HG03175 (cell line): ENCODE measurements around the gene PPFIA3.
"Not testable (repeated sequence)": the region's sequence is repeated elsewhere in the genome, so short reads cannot be mapped to it uniquely, and the experiment has no call there.

Experiments
- ATAC-seq: cut with Tn5 transposase; IDR thresholded peaks from one replicate; pipeline ENCODE4 v1.9.1; 2021; ENCODE audit warnings: mild to moderate bottlenecking, moderate library complexity; ENCODE audit not compliant: unreplicated experiment

The PPFIA3 gene

DNA sequence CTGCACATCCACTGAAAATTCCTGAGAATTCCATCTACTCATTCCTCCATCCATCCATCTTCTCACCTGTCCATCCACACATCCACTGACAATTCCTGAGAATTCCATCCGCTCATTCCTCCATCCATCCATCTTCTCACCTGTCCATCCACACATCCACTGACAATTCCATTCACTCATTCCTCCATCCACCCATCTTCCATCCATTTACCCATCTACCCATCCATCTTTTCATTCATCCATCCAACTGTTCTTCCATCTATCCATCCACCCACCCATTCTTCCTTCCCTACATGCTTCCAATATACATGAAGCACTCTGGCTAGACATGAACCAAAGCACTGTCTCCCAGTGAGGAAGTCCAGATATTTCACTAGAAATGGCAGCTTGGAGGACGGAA lies 53.9 kb downstream of the PPFIA3 start:
- no peak for ATAC-seq

DNA sequence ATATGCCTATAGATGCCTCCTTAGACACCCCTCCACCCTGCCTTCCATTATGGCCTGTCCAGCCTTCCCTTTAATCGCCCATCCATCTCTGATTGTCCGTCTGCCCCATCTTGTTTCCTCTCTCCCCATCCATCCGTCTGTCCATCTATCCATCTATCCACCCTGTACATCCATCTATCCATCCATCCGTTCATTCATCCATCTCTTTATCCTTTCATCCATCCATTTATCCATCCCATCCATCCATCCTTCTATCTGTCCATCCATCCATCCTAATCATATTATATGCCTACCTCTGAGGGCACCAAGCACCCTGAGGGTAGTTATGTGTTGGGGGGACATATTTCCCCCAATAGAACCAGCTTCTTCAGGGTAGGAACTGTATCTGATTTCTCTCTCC lies 61.3 kb downstream of the PPFIA3 start:
- ATAC-seq, result no peak

DNA sequence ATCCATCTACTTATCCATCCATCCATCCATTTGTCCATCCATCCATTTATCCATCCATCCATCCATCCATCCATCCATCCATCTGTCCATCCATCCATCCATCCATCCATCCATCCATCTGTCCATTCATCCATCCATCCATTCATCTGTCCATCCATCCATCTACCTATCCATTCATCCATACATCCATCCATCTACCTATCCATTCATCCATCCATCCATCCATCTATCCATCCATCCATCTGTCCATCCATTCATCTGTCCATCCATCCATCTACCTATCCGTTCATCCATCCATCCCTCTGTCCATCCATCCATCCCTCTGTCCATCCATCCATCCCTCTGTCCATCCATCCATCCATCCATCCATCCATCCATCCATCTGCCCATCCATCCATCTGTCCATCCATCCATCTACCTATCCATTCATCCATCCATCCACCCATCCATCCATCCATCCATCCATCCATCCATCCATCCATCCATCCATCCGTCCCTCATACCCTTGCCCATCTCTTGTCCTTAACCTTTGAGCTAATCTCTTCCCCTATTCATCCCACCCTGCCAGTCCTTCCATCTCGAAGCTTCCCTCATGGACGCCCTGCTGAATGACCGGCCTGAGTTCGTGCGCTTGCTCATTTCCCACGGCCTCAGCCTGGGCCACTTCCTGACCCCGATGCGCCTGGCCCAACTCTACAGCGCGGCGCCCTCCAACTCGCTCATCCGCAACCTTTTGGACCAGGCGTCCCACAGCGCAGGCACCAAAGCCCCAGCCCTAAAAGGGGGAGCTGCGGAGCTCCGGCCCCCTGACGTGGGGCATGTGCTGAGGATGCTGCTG lies 62.9 kb downstream of the PPFIA3 start:
- ATAC-seq, result not testable (repeated sequence)

DNA sequence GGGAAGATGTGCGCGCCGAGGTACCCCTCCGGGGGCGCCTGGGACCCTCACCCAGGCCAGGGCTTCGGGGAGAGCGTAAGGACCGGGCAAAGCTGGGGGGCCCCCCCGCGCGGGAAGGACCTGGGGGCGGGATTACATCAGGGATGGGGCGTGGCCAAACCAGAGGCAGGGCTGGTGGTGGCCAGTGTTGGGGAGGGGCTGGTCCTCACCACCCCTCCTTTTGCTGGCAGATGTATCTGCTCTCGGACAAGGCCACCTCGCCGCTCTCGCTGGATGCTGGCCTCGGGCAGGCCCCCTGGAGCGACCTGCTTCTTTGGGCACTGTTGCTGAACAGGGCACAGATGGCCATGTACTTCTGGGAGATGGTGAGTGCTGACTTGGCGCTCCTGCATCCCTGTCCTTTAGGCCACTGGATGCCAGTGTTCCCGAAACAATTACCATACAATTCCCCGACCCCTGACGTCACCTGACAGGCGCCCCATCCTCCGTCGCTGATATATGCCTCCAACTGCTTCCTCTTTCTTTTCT lies 63.6 kb downstream of the PPFIA3 start:
- ATAC-seq, result no peak

DNA sequence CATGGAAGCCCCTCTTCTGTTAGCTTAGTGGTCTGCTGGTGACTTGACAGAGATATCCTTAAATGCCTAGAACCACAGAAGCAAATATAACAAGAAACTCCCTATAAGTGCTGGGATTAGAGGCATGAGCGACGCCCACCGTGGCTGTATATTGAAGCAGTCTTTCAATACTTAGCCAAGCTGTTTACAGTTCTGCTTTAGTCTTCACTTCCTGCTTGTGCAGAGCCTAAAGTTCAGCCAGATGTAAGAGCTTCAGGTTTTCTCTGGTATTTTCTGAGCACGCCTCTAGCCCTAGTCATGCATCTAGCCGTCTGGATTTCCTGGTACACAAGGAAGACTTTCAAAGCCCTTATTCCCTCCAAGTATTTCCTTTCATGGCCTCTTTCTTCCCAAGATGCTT lies 66.8 kb downstream of the PPFIA3 start:
- no peak for ATAC-seq

DNA sequence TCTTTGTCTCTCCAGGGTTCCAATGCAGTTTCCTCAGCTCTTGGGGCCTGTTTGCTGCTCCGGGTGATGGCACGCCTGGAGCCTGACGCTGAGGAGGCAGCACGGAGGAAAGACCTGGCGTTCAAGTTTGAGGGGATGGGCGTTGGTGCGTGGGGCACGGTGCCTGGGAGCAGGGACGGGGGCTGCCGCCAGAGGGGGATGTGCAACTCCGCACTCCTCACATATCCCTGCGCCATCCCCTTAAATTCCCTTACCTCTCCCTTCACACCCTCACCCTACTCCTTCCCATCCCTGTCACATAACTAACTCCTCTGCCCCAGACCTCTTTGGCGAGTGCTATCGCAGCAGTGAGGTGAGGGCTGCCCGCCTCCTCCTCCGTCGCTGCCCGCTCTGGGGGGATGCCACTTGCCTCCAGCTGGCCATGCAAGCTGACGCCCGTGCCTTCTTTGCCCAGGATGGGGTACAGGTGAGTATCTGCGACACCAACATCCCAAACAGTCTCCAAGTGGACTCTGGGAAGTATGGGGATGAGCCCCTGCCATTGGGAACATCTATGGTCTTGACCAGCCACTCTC lies 69.4 kb downstream of the PPFIA3 start:
- ATAC-seq, result no peak

DNA sequence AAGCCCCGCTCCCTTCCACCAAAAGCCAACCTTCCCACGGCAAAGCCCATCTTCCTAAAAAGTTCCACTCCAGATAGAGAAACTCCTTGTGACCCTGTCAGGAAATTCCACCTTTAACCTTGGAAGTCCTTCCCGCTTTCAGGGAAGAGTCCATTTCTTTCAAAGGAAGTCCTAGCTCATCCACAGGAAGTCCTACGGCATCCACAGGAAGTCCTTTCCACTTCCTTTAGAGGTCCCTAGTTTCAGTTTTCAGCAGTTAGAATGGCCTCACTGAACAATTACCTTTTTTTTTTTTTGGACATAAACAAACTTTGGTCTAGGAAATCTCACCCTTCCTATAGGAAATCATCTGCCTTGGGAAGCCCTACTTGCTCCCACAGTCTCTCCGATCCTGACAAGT lies 69.9 kb downstream of the PPFIA3 start:
- no peak for ATAC-seq

DNA sequence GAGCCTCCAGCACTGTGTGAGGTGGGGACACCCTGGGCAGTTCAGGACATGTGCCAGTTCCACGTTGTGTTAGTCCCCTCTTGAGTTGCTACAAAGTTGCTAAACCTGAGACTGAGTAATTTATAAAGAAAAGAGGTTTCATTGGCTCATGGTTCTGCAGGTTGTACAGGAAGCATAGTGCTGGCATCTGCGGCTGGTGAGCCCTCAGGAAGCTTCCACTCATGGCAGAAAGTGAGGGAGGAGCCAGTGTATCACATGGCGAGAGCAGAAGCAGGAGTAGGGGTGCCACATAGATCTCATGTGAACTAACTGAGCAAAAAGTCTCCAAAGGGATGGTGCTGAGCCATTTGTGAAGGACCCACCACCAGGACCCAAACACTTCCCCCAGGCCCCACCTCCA lies 71.4 kb downstream of the PPFIA3 start:
- ATAC-seq, result no peak

DNA sequence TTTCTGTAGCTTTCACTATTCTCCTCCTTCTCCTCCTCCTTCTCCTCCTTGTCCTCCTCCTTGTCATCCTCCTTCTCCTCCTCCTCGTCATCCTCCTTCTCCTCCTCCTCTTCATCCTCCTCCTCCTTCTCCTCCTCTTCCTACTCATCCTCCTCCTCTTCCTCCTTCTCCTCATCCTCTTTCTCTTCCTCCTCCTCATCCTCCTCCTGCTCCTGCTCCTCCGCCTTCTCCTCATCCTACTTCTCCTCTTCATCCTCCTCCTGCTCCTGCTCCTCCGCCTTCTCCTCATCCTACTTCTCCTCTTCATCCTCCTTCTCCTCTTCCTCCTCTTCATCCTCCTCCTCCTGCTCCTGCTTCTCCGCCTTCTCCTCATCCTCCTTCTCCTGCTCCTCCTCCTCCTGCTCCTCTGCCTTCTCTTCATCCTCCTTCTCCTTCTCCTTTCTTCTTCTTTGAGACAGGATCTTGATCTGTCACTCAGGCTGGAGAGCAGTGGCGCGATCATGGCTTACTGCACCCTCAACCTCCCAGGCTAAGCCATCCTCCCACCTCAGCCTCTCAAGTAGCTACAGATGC lies 74.6 kb downstream of the PPFIA3 start:
- no peak for ATAC-seq

DNA sequence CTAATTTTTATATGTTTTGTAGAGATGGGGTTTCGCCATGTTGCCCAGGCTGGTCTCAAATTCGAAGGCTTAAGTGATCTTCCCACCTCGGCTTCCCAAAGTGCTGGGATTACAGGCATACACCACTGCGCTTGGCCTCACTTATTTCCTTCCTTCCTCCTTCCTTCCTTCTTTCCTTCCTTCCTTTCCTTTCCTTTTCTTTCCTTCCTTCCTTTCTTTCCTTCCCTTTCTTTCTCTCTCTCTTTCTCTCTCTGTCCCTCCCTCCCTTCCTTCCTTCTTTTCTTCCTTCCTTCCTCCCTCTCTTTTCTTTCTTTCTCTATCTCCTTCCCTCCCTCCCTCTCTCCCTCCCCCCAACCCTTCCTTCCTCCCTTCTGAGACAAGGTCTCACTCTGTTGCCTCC lies 75.1 kb downstream of the PPFIA3 start:
- no peak for ATAC-seq

DNA sequence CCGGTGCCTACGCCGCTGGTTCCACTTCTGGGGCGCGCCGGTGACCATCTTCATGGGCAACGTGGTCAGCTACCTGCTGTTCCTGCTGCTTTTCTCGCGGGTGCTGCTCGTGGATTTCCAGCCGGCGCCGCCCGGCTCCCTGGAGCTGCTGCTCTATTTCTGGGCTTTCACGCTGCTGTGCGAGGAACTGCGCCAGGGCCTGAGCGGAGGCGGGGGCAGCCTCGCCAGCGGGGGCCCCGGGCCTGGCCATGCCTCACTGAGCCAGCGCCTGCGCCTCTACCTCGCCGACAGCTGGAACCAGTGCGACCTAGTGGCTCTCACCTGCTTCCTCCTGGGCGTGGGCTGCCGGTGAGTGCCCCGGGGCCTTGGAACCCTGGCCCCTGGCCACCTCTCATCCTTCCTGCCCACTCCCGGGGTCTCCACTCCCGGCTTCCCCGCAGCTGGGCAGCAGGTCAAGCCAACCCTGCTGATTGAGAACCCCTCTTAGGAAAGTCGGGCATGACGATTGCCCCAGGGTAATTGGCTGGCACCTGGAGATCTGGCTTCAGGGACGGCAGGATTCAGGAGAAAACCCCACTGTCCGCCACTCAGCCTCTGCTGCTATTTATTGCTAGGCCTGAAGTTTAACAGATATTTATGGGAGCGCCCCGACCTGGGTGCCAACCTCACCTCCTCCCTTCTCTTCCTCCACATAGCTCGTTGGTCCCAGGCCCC lies 77.3 kb downstream of the PPFIA3 start:
- no peak for ATAC-seq

DNA sequence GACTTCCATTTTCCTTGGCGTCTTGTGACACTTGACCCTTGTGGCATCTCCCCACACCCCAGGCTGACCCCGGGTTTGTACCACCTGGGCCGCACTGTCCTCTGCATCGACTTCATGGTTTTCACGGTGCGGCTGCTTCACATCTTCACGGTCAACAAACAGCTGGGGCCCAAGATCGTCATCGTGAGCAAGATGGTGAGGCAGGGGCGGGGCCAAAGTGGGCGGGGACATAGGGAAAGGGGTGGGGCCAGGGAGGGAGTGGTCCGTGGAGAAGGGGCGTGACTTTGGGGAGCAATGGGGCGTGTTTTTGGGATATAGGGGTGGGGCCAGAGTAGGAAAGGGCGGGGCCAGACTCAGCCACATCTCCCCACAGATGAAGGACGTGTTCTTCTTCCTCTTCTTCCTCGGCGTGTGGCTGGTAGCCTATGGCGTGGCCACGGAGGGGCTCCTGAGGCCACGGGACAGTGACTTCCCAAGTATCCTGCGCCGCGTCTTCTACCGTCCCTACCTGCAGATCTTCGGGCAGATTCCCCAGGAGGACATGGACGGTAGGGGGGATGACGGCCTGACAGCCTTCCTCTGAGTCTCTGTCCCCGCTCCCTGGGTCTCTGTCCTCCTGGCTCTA lies 81.0 kb downstream of the PPFIA3 start:
- no peak for ATAC-seq
